GM18868 (cell line): ENCODE measurements around the gene SMARCB1.
A peak's percentile ranks its signal among the peaks of the same experiment; 100 is the strongest.

Experiments
- ATAC-seq: cut with Tn5 transposase; IDR thresholded peaks from one replicate; pipeline ENCODE4 v1.9.1; 2021; ENCODE audit warnings: mild to moderate bottlenecking, moderate library complexity; ENCODE audit not compliant: unreplicated experiment

Gene SMARCB1

GRCh38 chr22:23828800-23829680 is 42.3 kb downstream of the SMARCB1 start:
- no peak for ATAC-seq

- ATAC-seq, result no peak
Observed at GRCh38 chr22:23829845-23830372, 43.1 kb downstream of the SMARCB1 start.

GRCh38 chr22:23831261-23831660 is 44.5 kb downstream of the SMARCB1 start:
- no peak for ATAC-seq

GRCh38 chr22:23831781-23832180 is 45.0 kb downstream of the SMARCB1 start:
- no peak for ATAC-seq

- ATAC-seq, result no peak
Observed at GRCh38 chr22:23832226-23833016, 45.7 kb downstream of the SMARCB1 start.

- ATAC-seq, result no peak
Observed at GRCh38 chr22:23833017-23833751, 46.4 kb downstream of the SMARCB1 start.

- ATAC-seq, result no peak
Observed at GRCh38 chr22:23833911-23834317, 47.1 kb downstream of the SMARCB1 start.

GRCh38 chr22:23834406-23834792 is 47.6 kb downstream of the SMARCB1 start:
- ATAC-seq, result no peak

- no peak for ATAC-seq
Observed at GRCh38 chr22:23834793-23835483, 48.2 kb downstream of the SMARCB1 start.

- ATAC-seq, result no peak
Observed at GRCh38 chr22:23835484-23836144, 48.8 kb downstream of the SMARCB1 start.

- no peak for ATAC-seq
Observed at GRCh38 chr22:23836281-23836680, 49.5 kb downstream of the SMARCB1 start.

- no peak for ATAC-seq
Observed at GRCh38 chr22:23836692-23837495, 50.1 kb downstream of the SMARCB1 start.

GRCh38 chr22:23837496-23837859 is 50.7 kb downstream of the SMARCB1 start:
- ATAC-seq, result no peak

GRCh38 chr22:23837911-23838680 is 51.3 kb downstream of the SMARCB1 start:
- ATAC-seq, result no peak

GRCh38 chr22:23838681-23839468 is 52.1 kb downstream of the SMARCB1 start, which contains the start of gene DERL3:
Gene DERL3 (minus strand): TSS chr22:23839006. CDS start chr22:23838987, 19 bp downstream.
- ATAC-seq, result peak; percentile 86

- no peak for ATAC-seq
Observed at GRCh38 chr22:23840026-23840425, 53.3 kb downstream of the SMARCB1 start.

GRCh38 chr22:23841292-23841691 is 54.5 kb downstream of the SMARCB1 start:
- ATAC-seq, result no peak
